ENCODE data around the gene STX8.

DNA sequence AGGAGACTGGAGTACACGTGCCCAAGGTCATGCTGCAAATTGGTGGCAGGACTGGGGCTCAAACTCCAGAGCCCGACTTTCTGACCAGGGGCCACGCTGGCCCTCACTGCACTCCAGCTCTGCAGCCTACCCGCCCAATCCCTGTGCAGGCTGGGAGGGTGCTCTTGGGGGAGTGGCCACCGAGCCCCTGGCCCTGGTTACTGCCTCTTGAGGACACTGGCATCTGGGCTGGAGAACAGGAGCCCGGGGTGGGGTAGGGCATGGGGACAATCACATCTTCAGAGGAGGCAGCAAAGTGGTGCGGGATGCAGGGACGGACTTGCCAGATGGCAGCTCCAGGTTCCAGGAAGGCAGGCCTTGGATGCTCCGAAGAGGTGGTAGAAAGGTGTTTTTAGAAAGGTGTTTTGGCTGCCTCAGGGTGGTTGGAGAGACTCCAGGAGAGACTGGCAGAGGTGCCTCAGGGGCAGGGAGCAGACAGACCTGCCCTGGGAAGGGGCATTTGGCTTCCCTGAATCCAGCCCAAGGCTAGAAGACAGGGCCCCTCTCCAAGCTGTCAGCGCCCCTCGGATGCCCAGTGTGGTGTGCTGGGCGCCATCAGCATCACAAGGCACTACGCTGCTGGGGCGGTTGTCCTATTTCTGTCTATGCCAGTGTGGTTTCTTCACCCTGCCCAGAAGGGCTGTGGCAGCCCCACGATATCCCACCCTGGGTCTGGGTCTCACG lies 333.7 kb downstream of the STX8 start:
- TF ChIP-seq TAF1 (IDR thresholded peaks at IDR 0.05; ENCODE audit: borderline replicate concordance, low read depth, low read length) (no peak), POLR2AphosphoS5 (IDR thresholded peaks at IDR 0.05; ENCODE audit: low read depth, low read length) (no peak)

Measured in GM12892 (cell line).